Dermis blood vessel endothelial cell (primary cell): ENCODE data around the gene SRR. TPM values are rescaled to one million over a fixed set of nuclear protein-coding genes. Genes with fewer than 3 reads are reported as not detected.
"Not testable (repeated sequence)": the region's sequence is repeated elsewhere in the genome, so short reads cannot be mapped to it uniquely, and the experiment has no call there.

Experiments used
- DNase-seq: peaks from one replicate; pipeline ENCODE4 v3.0.0; 2010
- total RNA-seq: library from RNA; depleted of rRNA; stranded (reverse); fragments of >200 nt; gene quantifications from 2 replicates; pipeline ENCODE4 v1.2.3, GENCODE V29; 2014

Gene SRR
- 12.2 and 13.6 TPM in 2 replicates for total RNA-seq

GRCh38 chr17:2303204-2304188, at the start of gene SRR, which contains the start of gene SMG6:
TSS of gene SRR (plus strand) at chr17:2303950. CDS start at chr17:2315561, 11,611 bp downstream.
TSS of gene SMG6 (minus strand) at chr17:2303785. CDS start at chr17:2303720, 65 bp downstream.
- peak; percentile 92 for DNase-seq

DNA sequence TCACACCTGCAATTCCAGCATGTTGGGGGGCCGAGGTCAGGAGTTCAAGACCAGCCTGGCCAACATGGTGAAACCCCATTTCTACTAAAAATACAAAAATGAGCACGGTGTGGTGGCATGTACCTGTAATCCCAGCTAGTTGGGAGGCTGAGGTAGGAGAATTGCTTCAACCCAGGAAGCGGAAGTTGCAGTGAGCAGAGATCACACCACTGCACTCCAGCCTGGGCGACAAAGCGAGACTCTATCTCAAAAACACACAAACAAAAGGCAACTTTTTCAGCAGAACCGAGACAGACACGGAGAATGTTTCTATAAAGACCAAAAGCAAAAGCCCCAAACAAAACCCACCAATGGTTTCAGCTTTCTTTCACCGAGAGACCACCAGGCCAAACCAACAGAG, 44.9 kb upstream of the SRR start:
- not testable (repeated sequence) for DNase-seq

- no peak for DNase-seq
Measured at GRCh38 chr17:2259769-2260536, 43.8 kb upstream of the SRR start.

- DNase-seq, result no peak
Measured at GRCh38 chr17:2262135-2262587, 41.6 kb upstream of the SRR start.

GRCh38 chr17:2263183-2264066, 40.3 kb upstream of the SRR start:
- DNase-seq, result no peak

GRCh38 chr17:2264067-2264860, 39.5 kb upstream of the SRR start:
- DNase-seq, result peak; percentile 39

GRCh38 chr17:2265166-2265565, 38.6 kb upstream of the SRR start:
- DNase-seq, result not testable (repeated sequence)

DNA sequence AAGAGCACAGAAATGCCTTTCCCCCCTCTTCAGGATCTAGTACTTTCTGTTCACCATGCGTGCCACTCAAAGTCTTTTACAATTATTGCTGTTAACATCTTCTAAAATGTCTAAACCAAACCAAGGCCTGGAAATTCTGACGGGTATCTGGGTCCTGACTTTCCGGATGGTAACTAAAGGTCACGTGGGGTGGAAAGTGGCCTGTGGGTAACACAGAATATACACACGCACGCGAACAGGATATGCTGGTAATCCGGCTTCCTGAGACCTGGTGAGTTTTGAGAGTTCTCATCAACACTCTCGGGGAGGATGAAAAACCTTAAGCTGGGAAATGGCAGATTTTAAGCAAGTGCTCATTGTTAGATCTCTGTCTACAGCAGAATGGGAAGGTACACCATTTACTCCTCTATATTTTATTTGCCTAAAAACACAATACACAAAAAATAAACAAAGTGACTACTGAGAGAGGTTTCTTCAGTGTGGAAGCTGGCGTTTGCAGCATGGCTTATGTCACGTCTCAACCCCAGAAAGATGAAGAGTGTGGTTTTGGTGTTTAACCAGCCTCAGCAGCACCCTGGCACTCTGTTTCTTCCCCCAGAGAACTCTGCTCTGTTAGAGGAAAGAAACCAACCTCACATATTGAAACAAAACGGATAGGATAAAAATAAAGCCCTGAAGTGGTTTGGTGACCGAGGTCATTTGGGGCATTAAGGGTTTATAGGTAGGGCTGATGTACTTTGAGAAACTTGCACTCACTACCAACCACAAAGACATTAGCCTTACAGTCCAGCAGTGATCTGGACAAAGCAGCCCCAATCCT, 37.5 kb upstream of the SRR start:
- peak; percentile 91 for DNase-seq

GRCh38 chr17:2266865-2267228, 36.9 kb upstream of the SRR start:
- no peak for DNase-seq

DNA sequence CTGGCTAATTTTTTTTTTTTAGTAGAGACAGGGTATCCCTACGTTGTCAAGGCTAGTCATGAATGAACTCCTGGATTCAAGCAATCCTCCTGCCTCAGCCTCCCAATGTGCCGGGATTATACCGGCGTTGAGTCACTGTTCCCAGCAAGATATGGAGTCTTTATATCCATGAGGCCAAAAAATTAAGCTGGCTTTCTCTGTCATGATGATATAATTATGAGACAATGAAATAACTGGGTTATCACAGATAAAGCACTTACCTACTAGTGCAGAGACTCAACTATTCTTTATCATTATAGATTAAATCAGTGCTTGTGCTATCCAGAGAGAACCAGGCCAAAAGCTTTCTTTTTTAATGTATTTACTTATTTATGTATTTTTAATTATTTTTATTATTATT, 36.4 kb upstream of the SRR start:
- DNase-seq, result no peak

DNA sequence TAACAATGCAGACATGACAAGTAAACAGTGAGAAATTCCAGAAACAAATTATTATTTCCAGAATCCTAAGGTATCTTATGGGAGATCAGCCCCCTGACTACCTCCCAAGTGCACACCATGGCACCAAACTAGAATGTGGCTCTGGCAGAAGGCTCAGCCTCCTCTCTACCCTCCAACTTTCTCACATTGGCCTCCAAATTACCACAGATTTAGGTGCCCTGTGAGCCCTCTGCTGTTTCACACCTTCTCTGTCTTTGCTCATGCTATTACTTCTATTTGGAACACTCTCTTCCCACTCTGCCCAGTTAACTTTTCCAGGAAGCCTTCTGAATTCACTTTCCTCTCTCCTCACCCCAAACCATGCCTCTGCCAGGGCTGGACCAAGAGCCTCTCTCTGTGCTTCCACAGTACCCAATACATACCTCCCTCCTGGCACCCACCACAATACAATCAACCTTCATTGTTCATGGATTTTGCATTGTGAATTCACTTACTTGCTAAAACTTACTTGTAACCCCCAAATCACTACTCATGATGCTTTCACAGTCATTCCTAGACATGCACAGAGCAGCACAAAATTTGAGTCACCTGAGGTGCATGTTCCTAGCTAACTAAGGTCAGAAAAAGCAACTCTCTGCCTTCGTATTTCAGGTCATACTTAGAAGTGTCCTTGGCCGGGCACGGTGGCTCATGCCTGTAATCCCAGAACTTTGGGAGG, 31.6 kb upstream of the SRR start:
- no peak for DNase-seq

- DNase-seq, result no peak
Measured at GRCh38 chr17:2274414-2274813, 29.3 kb upstream of the SRR start.

DNA sequence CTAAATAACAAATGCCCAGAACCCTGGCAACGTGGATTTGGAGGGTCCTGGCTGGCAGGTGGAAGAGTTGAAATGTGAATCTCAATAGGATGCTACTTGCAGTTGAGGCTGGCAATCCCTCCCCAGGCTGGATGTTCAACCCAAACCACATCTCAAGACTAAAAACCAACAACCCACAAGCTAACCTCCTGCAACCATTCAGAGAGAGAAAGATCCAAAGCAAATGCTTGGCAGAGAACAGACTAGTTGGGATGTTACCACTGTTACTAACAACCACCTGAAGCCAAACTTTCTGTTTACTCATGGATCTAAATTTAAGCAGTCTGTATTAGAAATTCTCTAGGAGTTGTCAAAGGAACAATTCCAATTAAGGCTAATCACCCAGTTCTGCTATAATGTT, 28.0 kb upstream of the SRR start:
- no peak for DNase-seq

DNA sequence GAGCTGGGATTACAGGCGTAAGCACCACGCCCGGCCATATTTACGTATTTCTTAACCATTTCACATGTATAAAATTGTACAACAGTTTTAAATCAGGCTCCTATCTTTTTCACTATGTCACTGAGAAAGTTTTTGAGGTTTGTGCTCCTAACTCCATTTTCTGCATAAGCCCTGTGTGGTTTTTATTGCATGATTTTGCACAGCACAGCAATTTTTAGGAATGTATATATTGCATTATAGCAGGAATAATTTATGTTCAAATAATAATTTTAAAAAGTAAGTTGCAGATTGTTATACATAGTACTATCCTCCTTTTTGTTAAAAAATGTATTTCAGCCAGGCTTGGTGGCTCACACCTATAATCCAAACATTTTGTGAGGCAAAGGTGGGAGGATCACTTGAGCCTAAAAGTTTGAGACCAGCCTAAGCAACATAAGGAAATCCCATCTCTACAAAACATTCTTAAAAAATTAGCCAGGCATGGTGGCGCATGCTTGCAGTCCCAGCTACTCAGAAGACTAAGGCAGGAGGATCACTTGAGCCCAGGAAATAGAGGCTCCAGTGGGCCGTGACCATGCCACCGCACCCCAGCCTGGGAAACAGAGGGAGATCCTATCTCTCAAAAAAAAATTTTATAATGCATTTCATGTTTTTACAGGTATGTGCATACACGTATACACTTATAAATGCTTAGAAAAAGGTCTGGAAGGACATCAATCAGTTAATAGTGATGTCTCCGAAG, 26.1 kb upstream of the SRR start:
- no peak for DNase-seq

GRCh38 chr17:2279707-2280106, 24.0 kb upstream of the SRR start:
- DNase-seq, result no peak

GRCh38 chr17:2282297-2282873, 21.4 kb upstream of the SRR start:
- peak; percentile 79 for DNase-seq

- no peak for DNase-seq
Measured at GRCh38 chr17:2283302-2283701, 20.4 kb upstream of the SRR start.

DNA sequence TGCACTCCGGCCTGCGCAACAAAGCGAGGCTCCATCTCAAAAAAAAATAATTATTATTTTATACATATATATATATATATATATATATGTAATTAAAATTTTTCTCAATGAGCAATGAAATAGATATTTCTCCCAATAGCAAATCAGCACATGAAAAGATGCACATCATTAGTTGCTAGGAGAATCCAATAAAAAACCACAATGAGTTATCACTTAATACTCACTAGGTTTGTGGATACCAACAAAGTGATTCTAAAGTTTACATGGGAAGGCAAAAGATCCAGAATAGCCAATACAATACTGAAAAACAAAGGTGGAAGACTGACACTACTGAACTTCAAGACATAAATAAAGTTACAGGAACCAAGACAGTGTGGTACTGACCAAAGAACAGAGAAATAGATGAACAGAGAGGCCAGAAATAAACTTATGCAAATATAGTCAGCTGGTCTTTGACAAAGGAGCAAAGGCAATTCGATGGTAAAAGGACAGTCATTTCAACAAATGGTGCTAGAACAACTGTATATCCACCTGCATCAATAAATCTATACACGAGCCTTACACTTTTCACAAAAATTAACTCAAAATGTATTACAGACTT, 13.8 kb upstream of the SRR start:
- no peak for DNase-seq
